Testis (tissue), 3 donors: Measurements from ENCODE around the gene CALML6. TPM values are rescaled to one million over a fixed set of nuclear protein-coding genes. Genes with fewer than 3 reads are reported as not detected.
A peak's percentile ranks its signal among the peaks of the same experiment; 100 is the strongest.

Experiments
- DNase-seq: peaks from one replicate; pipeline ENCODE4 v3.0.0-alpha.2; 2019
- H3K27ac ChIP-seq, 2 donors: fragments of 200-600 bp; sonication (generic); one replicate each; pipeline ENCODE4 v1.5.1; 2019
- H3K27me3 ChIP-seq: fragments of 200-600 bp; sonication (generic); one replicate; pipeline ENCODE4 v1.5.1; 2019
- H3K36me3 ChIP-seq: fragments of 200-600 bp; sonication (generic); one replicate; pipeline ENCODE4 v1.5.1; 2017; ENCODE audit warnings: low read depth; ENCODE audit errors: missing control alignments
- H3K4me1 ChIP-seq: fragments of 200-600 bp; sonication (generic); one replicate; pipeline ENCODE4 v1.5.1; 2019
- H3K4me3 ChIP-seq, 2 donors: fragments of 200-600 bp; sonication (generic); one replicate each; pipeline ENCODE4 v1.5.1; 2017 to 2019
- H3K9me3 ChIP-seq: fragments of 200-600 bp; sonication (generic); one replicate; pipeline ENCODE4 v1.5.1; 2017
- POLR2A ChIP-seq: fragments of 450-650 bp; IDR thresholded peaks from one replicate; pipeline ENCODE4 v1.6.1; 2017; ENCODE audit warnings: antibody characterized with exemption, mild to moderate bottlenecking, moderate library complexity
- WGBS, 2 donors: methylation state at CpG; one replicate each; pipeline ENCODE4 v1.1.5; 2018; 5-methylcytosine and 5-hydroxymethylcytosine counted together
- intact Hi-C: fragments of 100-400 bp; cut with DNase I; formaldehyde crosslinking; loops from one replicate; pipeline ENCODE4 v1.15.1; 2023; ENCODE audit warnings: low total_unique reads
- polyA plus RNA-seq: library from polyadenylated mRNA; stranded (reverse); fragments of 350-450 nt; fragmentation: Illumina TruSeq; extraction: RNeasy Lipid Tissue Mini Kit (QIAGEN cat#74804); gene quantifications from one replicate; pipeline ENCODE4 v1.2.3, GENCODE V29; 2014; ENCODE audit warnings: low read depth, low replicate concordance; ENCODE audit not compliant: insufficient read depth
- total RNA-seq, 2 donors: library from RNA; depleted of rRNA; stranded (reverse); fragments of >200 nt; gene quantifications; one replicate each; pipeline ENCODE4 v1.2.3, GENCODE V29; 2016
- TF ChIP-seq, protein P1 (sequence below), 3 experiments: fragments of 450-650 bp in 2 of 3; fragments of 200-600 bp in 1 of 3; sonication (generic) in 1 of 3; IDR thresholded peaks; one replicate each; pipeline ENCODE4 v1.5.1; 2016 to 2019; ENCODE audit warnings: antibody characterized with exemption in 3 of 3, mild to moderate bottlenecking in 2 of 3, moderate library complexity in 1 of 3

Gene CALML6
- total and polyA plus RNA-seq, 3 donors from 2014 or later = 0.96 to 2.1 (median 1.2) TPM

DNA sequence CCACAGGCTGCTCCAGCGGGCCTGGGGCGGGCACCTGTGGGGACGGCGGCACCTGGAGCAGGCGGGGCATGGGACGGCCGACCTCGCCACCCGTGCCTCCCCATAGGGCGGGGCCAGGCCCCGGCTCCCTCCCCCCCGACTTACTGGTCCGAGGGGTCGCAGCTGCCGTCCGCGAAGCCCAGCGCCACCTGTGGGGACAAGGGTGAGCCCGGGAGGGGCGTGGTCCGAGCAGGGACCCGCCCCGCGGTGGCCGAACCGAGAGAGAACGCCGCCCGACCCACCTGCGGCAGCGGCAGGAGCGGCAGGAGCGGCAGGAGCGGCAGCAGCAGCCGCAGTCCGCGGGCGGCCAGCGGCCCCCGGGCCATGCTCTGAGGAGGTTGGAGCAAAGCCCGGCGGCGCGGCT, 3.8 kb downstream of the CALML6 start, which contains the start of gene TMEM52:
TSS of gene TMEM52 (minus strand) at position 379 of the 403 bp plus-strand sequence. CDS start at position 365, 14 bp downstream.
- intact Hi-C loops = no loop called here
- peak; percentile 55 for TF ChIP-seq POLR2A
- TF ChIP-seq, protein P1, sequence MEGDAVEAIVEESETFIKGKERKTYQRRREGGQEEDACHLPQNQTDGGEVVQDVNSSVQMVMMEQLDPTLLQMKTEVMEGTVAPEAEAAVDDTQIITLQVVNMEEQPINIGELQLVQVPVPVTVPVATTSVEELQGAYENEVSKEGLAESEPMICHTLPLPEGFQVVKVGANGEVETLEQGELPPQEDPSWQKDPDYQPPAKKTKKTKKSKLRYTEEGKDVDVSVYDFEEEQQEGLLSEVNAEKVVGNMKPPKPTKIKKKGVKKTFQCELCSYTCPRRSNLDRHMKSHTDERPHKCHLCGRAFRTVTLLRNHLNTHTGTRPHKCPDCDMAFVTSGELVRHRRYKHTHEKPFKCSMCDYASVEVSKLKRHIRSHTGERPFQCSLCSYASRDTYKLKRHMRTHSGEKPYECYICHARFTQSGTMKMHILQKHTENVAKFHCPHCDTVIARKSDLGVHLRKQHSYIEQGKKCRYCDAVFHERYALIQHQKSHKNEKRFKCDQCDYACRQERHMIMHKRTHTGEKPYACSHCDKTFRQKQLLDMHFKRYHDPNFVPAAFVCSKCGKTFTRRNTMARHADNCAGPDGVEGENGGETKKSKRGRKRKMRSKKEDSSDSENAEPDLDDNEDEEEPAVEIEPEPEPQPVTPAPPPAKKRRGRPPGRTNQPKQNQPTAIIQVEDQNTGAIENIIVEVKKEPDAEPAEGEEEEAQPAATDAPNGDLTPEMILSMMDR (IDR thresholded peaks at IDR 0.05) = peak in 1 of 3 experiments; percentile 2
- no peak for DNase-seq
- H3K9me3 ChIP-seq = no peaks in the 10 kb centered on the region
- H3K4me1 ChIP-seq = peaks cover 13% of the 10 kb centered on the region
- H3K36me3 ChIP-seq = no peaks in the 10 kb centered on the region
- H3K4me3 ChIP-seq = peak within 1 kb of the TSS; percentile 64 to 72
- WGBS, 2 donors = 2% methylated on average over 17 of the region's 44 CpGs; no CpG with 5 or more reads in 1 of the 2 donors
- H3K27ac ChIP-seq = peak within 1 kb of the TSS; percentile 64
- H3K27me3 ChIP-seq = no peaks in the 10 kb centered on the region

DNA sequence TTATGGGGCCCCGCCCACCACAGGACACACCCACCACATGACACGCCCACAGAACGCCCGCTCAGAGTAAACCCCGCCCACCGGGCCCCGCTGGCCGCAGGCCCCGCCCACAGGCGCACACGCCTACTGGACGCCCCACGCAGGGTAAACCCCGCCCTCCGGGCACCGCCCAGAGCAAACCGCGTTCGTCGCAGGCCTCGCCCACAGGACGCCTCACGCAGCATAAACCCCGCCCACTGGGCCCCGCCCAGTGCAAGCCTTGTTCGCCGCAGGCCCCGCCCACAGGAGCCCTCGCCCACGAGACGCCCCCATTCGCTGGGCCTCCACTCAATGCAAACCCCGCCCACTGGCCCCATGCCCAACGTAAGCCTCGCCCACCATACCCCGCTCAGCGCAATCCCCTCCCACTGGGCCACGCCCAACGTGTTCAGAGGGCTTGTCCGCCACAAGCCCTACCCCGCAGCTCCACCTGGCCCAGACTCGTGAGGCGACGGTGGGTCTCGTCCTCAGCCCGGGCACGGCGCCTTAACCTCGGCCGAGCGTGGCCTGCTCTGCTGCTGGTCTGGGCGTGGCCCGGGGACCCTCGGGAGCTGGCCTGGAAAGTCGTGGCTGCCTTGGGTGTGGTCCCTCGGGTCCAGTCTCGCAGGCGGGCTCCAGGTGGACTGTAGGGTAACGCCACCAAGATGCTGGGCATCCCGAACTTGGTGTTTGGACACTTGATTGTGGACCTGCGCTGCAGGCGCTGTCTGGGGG, 4.4 kb downstream of the CALML6 start:
- DNase-seq = peak; percentile 99
- no peaks in the 10 kb centered on the region for H3K27me3 ChIP-seq
- TF ChIP-seq, protein P1 (IDR thresholded peaks at IDR 0.05) = no peak
- no peak for TF ChIP-seq POLR2A
- H3K4me1 ChIP-seq = peaks cover 13% of the 10 kb centered on the region
- no peaks in the 10 kb centered on the region for H3K36me3 ChIP-seq
- intact Hi-C loops = no loop called here
- WGBS, 2 donors = 4 to 13% methylated on average over 16 to 56 of the region's 62 CpGs
- no peaks in the 10 kb centered on the region for H3K9me3 ChIP-seq
- H3K27ac ChIP-seq = peak overlapping the region; percentile 64
- H3K4me3 ChIP-seq = peak overlapping the region; percentile 64 to 72

DNA sequence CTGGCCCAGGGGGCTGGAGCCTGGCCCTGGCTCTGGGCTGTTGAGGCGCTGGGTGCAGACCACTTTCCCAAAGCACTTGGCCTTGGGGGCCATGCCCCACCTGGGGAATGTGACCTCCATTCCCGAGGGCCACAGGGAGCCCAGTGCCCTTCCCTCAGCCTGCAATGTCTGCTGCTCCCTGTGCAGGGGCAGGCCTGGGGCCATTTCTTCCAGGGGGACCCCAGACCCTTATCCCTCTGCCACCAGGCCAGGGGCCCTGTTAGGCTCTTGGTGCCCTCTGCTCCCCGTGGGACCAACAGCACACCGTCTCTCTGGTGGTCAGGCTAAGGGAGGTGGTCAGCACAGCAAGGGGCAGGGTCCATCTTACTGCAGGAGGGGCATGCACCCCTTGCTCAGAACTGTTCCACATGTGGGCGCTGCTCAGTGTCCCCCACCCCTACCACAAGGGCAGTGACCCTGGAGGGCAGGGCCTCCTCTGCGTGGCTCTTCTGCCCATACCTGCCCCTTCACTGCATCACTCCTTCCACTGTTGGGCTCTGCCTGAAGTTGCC, 5.1 kb downstream of the CALML6 start:
- 73 to 85% methylated on average over 5 to 6 of the region's 6 CpGs for WGBS, 2 donors
- intact Hi-C loops = no loop called here
- Histone ChIP-seq H3K4me1 (peaks cover 13% of the 10 kb centered on the region), H3K27ac (peak overlapping the region in 1 of 2 donors; percentile 64), H3K36me3 (no peaks in the 10 kb centered on the region), H3K27me3 (no peaks in the 10 kb centered on the region), H3K9me3 (no peaks in the 10 kb centered on the region), H3K4me3 (peak overlapping the region; percentile 37 to 72)
- TF ChIP-seq, protein P1 (IDR thresholded peaks at IDR 0.05) = no peak
- no peak for TF ChIP-seq POLR2A
- no peak for DNase-seq

DNA sequence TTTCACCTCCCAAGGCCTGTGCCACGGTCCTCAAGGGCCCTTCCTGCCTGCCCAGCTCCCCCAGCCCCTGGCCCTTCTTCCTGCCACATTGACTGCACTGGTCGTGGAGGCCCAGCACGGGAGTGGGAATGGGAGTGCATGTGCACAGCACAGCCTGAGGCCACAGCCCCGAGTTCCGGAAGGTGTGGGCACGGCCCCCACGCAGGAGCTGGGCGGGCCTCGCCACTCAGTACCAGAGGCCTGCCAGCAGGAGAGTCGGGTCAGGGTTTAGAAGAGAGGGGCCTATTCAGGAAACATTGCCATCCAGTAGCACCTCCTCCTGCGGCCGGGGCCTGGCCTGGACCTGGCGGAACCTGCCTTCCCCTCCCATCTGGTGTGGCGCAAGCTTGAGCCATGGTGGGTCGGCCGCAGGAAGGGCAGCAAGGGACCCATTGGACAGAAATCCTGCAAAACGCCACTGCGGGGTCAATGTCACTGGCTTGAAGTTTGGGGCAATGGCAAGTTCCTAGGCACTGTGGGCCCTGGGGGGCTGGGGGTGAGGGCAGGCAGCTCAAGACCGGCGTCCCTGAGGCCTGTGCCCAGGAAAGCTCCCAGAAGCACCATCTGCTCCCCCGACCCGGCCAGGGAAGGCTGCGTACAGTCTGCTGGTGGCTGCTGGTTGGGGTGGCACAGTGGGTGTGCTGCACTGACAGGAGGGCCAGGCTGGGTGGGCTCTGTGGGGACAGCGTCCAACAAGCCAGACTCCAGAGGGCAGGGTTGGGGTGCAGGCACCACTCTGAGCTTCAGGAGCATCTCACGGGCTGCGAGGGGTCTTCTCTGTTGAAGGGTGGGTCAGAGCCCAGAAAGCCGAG, 5.8 kb downstream of the CALML6 start:
- Histone ChIP-seq H3K4me1 (peaks cover 13% of the 10 kb centered on the region), H3K9me3 (no peaks in the 10 kb centered on the region), H3K27me3 (no peaks in the 10 kb centered on the region), H3K36me3 (no peaks in the 10 kb centered on the region), H3K27ac (no peak overlapping the region), H3K4me3 (no peak overlapping the region)
- 79 to 82% methylated on average over 15 to 27 of the region's 27 CpGs for WGBS, 2 donors
- intact Hi-C loops = no loop called here
- DNase-seq = no peak
- TF ChIP-seq POLR2A = no peak

DNA sequence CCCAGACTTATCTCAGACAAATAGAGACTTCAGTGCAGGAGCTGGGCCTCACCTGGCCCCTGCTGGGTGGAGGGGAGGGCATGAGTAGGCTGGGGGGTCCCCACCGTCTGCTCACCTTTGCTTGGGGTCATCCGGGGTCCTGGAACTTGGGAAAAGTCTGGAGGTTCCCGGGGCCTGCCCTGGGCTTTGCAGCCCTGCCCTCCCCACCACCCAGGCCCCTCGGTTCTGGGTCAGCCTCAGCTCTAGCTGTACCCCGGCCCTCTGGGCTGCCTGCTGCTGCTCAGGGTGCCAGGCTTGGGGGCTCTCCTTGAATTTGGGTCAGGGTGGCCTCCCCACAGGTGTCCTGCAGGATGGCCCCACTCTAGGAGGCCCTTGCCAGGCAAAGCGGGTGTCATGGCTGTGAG, 6.4 kb downstream of the CALML6 start:
- Histone ChIP-seq H3K9me3 (no peaks in the 10 kb centered on the region), H3K4me3 (no peak overlapping the region), H3K4me1 (peaks cover 13% of the 10 kb centered on the region), H3K27me3 (no peaks in the 10 kb centered on the region), H3K36me3 (no peaks in the 10 kb centered on the region), H3K27ac (no peak overlapping the region)
- no peak for DNase-seq
- WGBS, 2 donors = 83% methylated on average over 6 of the region's 6 CpGs; no CpG with 5 or more reads in 1 of the 2 donors
- intact Hi-C loops = no loop called here
- TF ChIP-seq, protein P1 (IDR thresholded peaks at IDR 0.05) = no peak
- no peak for TF ChIP-seq POLR2A
